GM21737 (cell line): ENCODE results near the gene WDFY2.

Experiments
- ATAC-seq: cut with Tn5 transposase; IDR thresholded peaks from one replicate; pipeline ENCODE4 v1.9.1; 2021; ENCODE audit warnings: mild to moderate bottlenecking, moderate library complexity; ENCODE audit not compliant: unreplicated experiment

WDFY2 gene

DNA sequence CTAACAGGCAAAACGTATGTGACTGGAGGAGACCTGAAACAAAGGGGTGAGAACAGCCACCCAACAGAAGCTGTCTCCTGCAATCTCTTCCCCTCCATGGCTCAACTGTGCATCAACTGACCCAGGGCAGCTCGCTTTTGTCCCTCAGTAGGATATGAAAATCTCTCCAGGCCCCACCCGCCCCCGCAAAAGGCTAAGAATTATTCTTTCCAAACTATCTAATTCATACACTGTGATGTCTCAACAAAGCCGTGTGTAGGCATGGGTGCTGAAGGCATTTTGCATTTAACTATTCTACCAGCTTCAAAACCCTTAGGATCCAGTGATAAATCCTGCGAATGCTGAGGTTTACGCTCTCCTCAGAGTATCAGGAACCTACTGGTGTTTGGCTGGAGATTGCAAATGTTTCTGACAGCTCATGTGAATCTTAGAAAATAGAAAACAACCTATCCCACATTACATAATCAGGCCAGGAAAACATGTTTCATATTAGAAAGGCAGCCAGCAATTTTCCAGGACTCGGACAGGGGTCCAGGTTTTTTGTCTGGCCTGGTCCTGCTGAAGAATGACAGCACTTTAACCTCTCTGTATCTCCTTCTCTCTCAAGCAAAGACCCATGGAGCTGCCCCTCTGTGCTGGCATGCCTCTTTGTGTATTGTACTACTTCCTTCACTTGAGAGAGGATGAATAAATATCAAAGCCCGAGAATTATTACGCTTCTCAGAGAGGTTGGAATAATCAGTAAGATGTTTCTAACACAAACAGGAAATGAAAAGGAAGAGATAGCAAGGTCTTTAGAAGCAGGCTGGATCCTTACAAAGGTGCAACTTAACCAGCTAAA lies 202.4 kb downstream of the WDFY2 start:
- no peak for ATAC-seq

DNA sequence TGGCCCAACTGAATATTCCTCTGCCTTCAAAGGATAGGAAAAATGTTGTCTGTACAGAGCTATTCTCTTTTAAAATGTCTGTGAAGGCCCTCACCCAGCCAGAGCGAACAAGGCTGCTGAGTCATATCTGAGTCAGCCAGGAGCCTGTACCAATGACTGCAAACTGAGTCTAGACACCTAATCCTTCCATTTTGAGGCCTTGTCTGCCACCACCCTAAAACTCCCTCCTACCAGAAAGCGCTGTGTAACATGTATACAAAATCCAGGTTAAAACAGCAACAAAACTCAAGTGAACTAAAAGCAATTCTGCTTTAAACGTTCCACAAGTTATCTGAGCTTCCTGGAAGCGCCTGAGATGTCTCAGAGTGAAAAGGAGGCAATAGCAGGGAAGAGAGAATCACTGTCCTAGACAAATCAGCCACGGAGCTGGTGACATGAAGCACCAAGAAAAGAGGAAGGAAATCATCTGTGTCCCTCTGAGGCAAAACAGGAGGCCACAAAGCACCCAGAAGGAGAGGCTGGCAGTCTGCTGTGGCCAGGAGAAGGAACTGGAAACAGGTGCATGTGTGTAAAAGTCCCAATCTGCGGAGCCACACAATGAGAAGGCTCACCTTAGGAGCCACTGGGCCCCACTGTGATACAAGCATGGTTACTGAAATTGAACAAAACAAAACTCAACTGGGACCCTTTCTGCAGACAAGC lies 209.5 kb downstream of the WDFY2 start:
- peak; percentile 65 for ATAC-seq

- no peak for ATAC-seq
Measured at GRCh38 chr13:51794964-51795363, 210.7 kb downstream of the WDFY2 start.

DNA sequence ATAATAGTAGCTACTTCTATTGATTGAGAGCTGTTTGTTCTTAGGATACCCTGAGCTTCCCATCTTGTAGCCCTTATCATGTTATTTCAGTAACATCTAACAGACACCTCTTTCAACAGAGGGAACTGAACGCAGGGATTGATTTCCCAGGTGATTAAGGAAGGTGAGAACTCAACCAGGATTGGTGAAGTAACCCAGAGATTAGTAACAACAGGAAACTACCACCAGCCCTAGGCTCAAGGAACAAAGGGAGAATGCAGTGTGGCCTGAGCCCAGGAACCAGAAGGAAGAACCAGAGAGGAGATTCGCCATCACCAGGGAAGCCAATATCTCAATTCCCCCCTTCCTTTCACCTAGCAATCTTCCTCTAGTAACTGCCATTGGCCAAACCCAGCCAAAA lies 211.2 kb downstream of the WDFY2 start:
- no peak for ATAC-seq

- no peak for ATAC-seq
Measured at GRCh38 chr13:51796546-51796945, 212.3 kb downstream of the WDFY2 start.

- peak; percentile 39 for ATAC-seq
Measured at GRCh38 chr13:51797664-51798488, 213.6 kb downstream of the WDFY2 start.

DNA sequence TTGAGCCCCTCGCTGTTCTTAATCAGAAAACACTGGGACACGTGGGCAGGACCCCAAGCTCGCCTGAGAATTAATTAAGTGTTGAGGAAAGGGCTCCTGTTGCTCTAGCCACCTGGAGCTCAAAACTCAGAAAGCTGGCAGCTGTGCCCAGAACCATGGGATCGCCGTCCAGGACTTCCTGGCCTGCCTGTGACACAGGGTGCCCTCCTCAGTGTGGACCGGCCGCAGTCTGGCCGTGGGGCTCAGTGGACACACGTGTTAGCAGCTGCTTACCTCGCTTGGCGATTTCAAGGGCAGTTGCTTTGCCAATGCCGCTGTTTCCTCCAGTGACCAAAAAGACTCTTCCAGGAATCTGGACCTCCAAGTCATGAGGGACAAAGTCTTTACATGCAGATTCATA lies 215.0 kb downstream of the WDFY2 start:
- ATAC-seq: no peak

- ATAC-seq: no peak
Measured at GRCh38 chr13:51800486-51800885, 216.2 kb downstream of the WDFY2 start.

GRCh38 chr13:51801631-51802099 lies 217.4 kb downstream of the WDFY2 start:
- no peak for ATAC-seq

GRCh38 chr13:51802631-51803418 lies 218.6 kb downstream of the WDFY2 start:
- ATAC-seq: no peak

DNA sequence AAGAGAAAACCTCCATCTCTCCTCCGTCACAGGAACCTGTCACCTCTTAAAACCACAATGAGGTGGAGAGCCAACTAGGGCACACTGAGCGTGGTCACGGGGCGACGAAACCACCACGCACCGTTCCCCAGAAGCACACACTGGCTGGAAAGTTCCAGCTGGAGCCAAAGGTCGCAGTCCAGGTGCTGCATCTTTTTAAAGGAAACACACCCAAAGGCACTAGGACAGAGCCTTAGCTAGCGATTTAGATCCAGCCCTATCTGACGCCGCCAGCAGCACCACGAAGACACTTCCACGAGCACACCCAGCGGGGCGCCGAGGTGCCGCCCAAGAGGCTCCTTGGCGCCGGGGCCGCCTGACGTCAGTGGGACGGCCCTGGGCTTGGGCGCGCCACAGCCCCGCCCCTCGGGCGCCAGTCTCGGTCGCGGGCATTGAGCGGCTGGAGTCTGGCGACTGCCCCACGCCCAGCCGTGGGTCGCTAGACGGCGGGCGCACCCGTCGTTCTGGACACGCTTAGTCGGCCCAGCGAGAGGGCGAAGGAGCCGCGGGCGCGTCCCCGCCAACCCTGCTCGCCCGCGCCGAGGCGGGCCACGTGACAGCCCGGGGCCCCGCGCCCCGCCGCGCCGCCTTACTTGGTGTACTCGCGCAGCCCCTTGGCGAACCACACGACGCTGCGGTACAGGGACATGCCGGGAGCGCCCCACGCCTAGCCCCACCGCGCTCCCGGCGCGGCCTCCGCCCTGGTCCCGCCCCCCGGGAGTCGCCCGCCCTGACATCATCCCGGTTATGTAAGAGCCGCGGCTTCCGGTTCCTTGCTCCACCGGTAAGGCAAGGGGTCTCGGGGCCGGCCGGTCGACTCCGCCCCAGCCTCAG lies 219.4 kb downstream of the WDFY2 start, which contains the start of gene DHRS12:
Gene DHRS12 (minus strand): TSS at position 742 of the 873 bp plus-strand sequence. CDS start 4,504 bp downstream, outside the sequence.
- ATAC-seq: peak; percentile 84

- no peak for ATAC-seq
Measured at GRCh38 chr13:51804295-51805172, 220.3 kb downstream of the WDFY2 start.

DNA sequence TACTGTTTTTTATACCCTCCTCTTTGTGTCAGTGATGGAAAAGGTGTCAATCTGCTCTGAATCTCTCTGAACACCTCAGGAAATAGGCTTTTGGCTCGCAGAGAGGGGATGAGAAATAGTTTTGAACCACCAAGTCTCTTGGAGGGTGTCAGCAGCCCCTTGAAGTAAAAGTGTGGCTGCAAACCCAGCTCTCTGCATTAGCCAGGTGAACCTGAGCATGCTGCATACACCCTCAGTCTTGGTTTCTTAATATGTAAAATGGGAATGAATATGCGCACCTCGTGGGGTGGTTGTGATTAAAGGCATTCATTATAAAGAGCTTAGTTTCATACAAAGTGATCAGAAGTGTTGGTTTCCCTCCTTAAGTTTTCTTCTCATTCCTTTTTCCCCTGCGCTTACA lies 221.1 kb downstream of the WDFY2 start:
- no peak for ATAC-seq

DNA sequence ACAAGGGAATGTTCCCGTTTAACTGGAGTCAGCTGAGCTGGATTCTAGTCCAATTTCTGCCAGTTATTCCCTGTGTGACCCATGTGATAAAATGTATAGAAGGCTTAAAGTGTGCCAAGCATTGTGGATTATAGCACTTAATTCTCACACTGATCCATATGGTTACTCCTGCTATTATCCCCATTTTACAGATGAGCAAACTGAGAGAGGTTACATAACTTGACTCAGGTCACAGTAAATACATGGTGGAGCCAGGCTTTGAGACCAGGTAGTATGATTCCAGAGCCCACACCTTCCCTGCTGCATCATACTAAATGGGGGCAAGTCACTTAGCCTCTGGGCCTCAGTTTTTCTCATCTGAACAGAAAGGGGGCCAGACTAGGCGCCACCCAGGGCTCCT lies 221.7 kb downstream of the WDFY2 start:
- no peak for ATAC-seq

DNA sequence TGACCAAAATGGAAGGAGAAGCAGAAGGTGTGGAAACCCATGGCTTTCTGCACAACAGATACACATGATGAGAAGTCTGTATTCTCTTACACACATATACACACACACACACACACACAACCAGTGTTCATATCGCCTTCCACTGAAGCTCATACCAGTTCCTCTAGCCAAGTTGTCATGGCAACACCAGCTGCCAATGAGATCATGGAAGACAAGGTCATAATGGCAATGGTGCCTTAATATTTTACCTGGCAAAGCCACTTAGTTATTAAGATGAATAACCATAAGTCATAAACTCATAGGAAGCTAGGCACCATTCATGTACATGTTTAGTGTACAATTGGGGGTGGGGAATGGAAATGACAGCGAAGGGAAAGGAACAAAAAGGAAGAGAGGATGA lies 222.3 kb downstream of the WDFY2 start:
- ATAC-seq: no peak

- ATAC-seq: no peak
Measured at GRCh38 chr13:51807041-51807440, 222.8 kb downstream of the WDFY2 start.

GRCh38 chr13:51808811-51809210 lies 224.5 kb downstream of the WDFY2 start:
- ATAC-seq: no peak

GRCh38 chr13:51811046-51811445 lies 226.8 kb downstream of the WDFY2 start:
- no peak for ATAC-seq
